ENCODE measurements around the gene SLC17A6.

- TF ChIP-seq CTCF (IDR thresholded peaks at IDR 0.05) (no peak), POLR2A (IDR thresholded peaks at IDR 0.05) (no peak)
These were observed 8.1 kb downstream of the SLC17A6 start for GRCh38 chr11:22346282-22346681.

Data from upper lobe of left lung (tissue), 4 donors.